Neutrophil (primary cell): ENCODE measurements around the gene RCOR3.
"Not testable (repeated sequence)": the region's sequence is repeated elsewhere in the genome, so short reads cannot be mapped to it uniquely, and the experiment has no call there.

Experiments
- H3K27ac ChIP-seq: fragments of 200-600 bp; sonication (generic); 2 replicates; pipeline ENCODE4 v1.5.1; 2016; ENCODE audit warnings: mild to moderate bottlenecking, moderate library complexity
- H3K27me3 ChIP-seq: fragments of 200-600 bp; sonication (generic); 2 replicates; pipeline ENCODE4 v1.6.0; 2016; ENCODE audit warnings: mild to moderate bottlenecking
- H3K36me3 ChIP-seq: fragments of 200-600 bp; sonication (generic); 2 replicates; pipeline ENCODE4 v1.5.1; 2017
- H3K4me1 ChIP-seq, 2 experiments: fragments of 200-600 bp in 1 of 2; sonication (generic) in 1 of 2; 1 replicate in 1 of 2; 2 replicates in 1 of 2; pipeline versions ENCODE4 v1.5.1 to v1.6.1; 2013 to 2016; ENCODE audit warnings: low read depth in 1 of 2, low read length in 1 of 2, mild to moderate bottlenecking in 1 of 2, moderate library complexity in 1 of 2; ENCODE audit not compliant: control insufficient read depth in 1 of 2, insufficient read depth in 1 of 2
- H3K4me3 ChIP-seq, 2 experiments: fragments of 200-600 bp in 1 of 2; sonication (generic) in 1 of 2; 1 replicate in 1 of 2; 2 replicates in 1 of 2; pipeline ENCODE4 v1.5.1; 2013 to 2016; ENCODE audit warnings: low read depth in 1 of 2, low read length in 1 of 2, mild to moderate bottlenecking in 1 of 2, moderate library complexity in 1 of 2
- H3K9me3 ChIP-seq: fragments of 200-600 bp; sonication (generic); 2 replicates; pipeline ENCODE4 v1.5.1; 2016
- TF ChIP-seq, protein P1 (sequence below): fragments of 200-600 bp; sonication (generic); IDR thresholded peaks from 2 replicates; pipeline ENCODE4 v1.5.1; 2016; ENCODE audit warnings: antibody characterized with exemption

RCOR3 gene

DNA sequence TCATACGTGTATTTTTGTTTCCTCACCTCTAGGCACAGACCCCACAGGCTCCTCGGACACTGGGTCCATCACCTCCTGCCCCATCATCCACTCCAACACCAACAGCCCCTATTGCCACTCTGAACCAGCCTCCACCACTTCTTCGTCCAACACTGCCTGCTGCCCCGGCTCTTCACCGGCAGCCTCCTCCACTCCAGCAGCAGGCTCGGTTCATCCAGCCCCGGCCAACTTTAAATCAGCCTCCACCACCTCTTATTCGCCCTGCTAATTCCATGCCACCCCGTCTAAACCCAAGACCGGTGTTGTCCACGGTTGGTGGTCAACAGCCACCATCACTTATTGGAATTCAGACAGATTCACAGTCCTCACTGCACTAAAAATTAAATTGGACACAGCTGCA lies 54.2 kb downstream of the RCOR3 start:
- TF ChIP-seq, protein P1, sequence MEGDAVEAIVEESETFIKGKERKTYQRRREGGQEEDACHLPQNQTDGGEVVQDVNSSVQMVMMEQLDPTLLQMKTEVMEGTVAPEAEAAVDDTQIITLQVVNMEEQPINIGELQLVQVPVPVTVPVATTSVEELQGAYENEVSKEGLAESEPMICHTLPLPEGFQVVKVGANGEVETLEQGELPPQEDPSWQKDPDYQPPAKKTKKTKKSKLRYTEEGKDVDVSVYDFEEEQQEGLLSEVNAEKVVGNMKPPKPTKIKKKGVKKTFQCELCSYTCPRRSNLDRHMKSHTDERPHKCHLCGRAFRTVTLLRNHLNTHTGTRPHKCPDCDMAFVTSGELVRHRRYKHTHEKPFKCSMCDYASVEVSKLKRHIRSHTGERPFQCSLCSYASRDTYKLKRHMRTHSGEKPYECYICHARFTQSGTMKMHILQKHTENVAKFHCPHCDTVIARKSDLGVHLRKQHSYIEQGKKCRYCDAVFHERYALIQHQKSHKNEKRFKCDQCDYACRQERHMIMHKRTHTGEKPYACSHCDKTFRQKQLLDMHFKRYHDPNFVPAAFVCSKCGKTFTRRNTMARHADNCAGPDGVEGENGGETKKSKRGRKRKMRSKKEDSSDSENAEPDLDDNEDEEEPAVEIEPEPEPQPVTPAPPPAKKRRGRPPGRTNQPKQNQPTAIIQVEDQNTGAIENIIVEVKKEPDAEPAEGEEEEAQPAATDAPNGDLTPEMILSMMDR: no peak
- no peak overlapping the region for H3K4me3 ChIP-seq
- H3K36me3 ChIP-seq: peaks cover 60% of the 10 kb centered on the region
- peaks cover 9 to 10% of the 10 kb centered on the region in 2 experiments for H3K4me1 ChIP-seq
- H3K27me3 ChIP-seq: no peaks in the 10 kb centered on the region
- no peaks in the 10 kb centered on the region for H3K9me3 ChIP-seq
- no peak overlapping the region for H3K27ac ChIP-seq

GRCh38 chr1:211318576-211319280 lies 59.6 kb downstream of the RCOR3 start:
- peaks cover 43% of the 10 kb centered on the region for H3K36me3 ChIP-seq

GRCh38 chr1:211319892-211320291 lies 60.7 kb downstream of the RCOR3 start:
- H3K27ac ChIP-seq: no peak overlapping the region
- no peak overlapping the region for H3K4me3 ChIP-seq
- H3K36me3 ChIP-seq: peaks cover 31% of the 10 kb centered on the region
- peaks cover 15 to 21% of the 10 kb centered on the region in 2 experiments for H3K4me1 ChIP-seq
- TF ChIP-seq, protein P1: no peak
- no peaks in the 10 kb centered on the region for H3K27me3 ChIP-seq
- no peaks in the 10 kb centered on the region for H3K9me3 ChIP-seq

More at GRCh38 chr1:211318576-211319280, 59.6 kb downstream of the RCOR3 start:
- Histone ChIP-seq H3K4me3 (no peak overlapping the region), H3K27ac (no peak overlapping the region), H3K4me1 (peaks cover 15 to 21% of the 10 kb centered on the region in 2 experiments), H3K27me3 (no peaks in the 10 kb centered on the region), H3K9me3 (no peaks in the 10 kb centered on the region)
- TF ChIP-seq, protein P1: no peak

GRCh38 chr1:211320980-211321379 lies 61.8 kb downstream of the RCOR3 start:
- Histone ChIP-seq H3K4me1 (peaks cover 15 to 21% of the 10 kb centered on the region in 2 experiments), H3K27ac (no peak overlapping the region), H3K4me3 (no peak overlapping the region), H3K9me3 (no peaks in the 10 kb centered on the region), H3K36me3 (peaks cover 21% of the 10 kb centered on the region), H3K27me3 (peaks cover 10% of the 10 kb centered on the region)
- TF ChIP-seq, protein P1: no peak

DNA sequence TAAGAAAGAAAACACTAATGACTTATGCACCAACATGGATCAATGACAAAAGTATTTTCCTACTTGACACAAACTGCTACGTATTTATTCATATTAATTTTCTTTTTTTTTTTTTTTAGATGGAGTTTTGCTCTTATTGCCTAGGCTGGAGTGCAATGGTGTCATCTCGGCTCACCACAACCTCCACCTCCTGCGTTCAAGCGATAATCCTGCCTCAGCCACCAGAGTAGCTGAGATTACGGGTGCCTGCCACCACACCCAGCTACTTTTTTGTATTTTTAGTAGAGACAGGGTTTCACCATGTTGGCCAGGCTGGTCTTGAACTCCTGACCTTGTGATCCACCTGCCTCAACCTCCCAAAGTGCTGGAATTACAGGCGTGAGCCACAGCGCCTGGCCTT lies 62.5 kb downstream of the RCOR3 start:
- peaks cover 17% of the 10 kb centered on the region for H3K27me3 ChIP-seq
- H3K36me3 ChIP-seq: peaks cover 14% of the 10 kb centered on the region
- not testable (repeated sequence) for H3K9me3 ChIP-seq, H3K27ac ChIP-seq, H3K4me3 ChIP-seq
- peaks cover 20 to 25% of the 10 kb centered on the region in 2 experiments for H3K4me1 ChIP-seq
